Measurements from ENCODE around the gene TVP23A. TPM values are rescaled to one million over a fixed set of nuclear protein-coding genes. Genes with fewer than 3 reads are reported as not detected.

The TVP23A gene
- polyA plus RNA-seq, 4 donors = 2.4 to 5.0 (median 4.7) TPM

Other genes starting within 250 kb of the TVP23A start
- 10 to 100 TPM; 22.2 to 25.9 (median 23.9) TPM for gene EMP2, start 238.2 kb downstream of the TVP23A start, polyA plus RNA-seq (ENCODE audit: insufficient read length in 4 of 4)
- gene TEKT5, start 123.9 kb downstream of the TVP23A start, polyA plus RNA-seq (ENCODE audit: insufficient read length in 4 of 4) = under 1 TPM; 0.17 to 0.64 (median 0.38) TPM
- 10 to 100 TPM; 29.6 to 43.3 (median 32.7) TPM for gene NUBP1, start 75.0 kb downstream of the TVP23A start, polyA plus RNA-seq (ENCODE audit: insufficient read length in 4 of 4)
- gene CIITA, start 58.4 kb upstream of the TVP23A start, polyA plus RNA-seq (ENCODE audit: insufficient read length in 4 of 4) = 1 to 10 TPM; 4.9 to 8.0 (median 6.4) TPM
- 10 to 100 TPM; 40.6 to 57.3 (median 45.0) TPM for gene DEXI, start 123.7 kb upstream of the TVP23A start, polyA plus RNA-seq (ENCODE audit: insufficient read length in 4 of 4)
- gene CLEC16A, start 125.8 kb upstream of the TVP23A start, polyA plus RNA-seq (ENCODE audit: insufficient read length in 4 of 4) = 10 to 100 TPM; 21.0 to 32.1 (median 24.5) TPM

All from left renal cortex interstitium (tissue), 4 donors.